Measurements from ENCODE around the gene MT4. TPM values are rescaled to one million over a fixed set of nuclear protein-coding genes. Genes with fewer than 3 reads are reported as not detected.

The MT4 gene
- total RNA-seq, 1 donor from 2014 or later: not detected

Other genes with a start within 250 kb of the MT4 start
- gene AMFR, start 139.5 kb upstream of the MT4 start, total RNA-seq: 244 and 318 TPM in 2 replicates
- gene NUDT21, start 113.7 kb upstream of the MT4 start, total RNA-seq: 102 and 147 TPM in 2 replicates
- 71.6 and 155 TPM in 2 replicates for gene OGFOD1, start 113.5 kb upstream of the MT4 start, total RNA-seq
- gene BBS2, start 45.0 kb upstream of the MT4 start, total RNA-seq: 40.6 and 52.2 TPM in 2 replicates
- not detected in 2 replicates for gene MT3, start 24.5 kb downstream of the MT4 start, total RNA-seq
- 21.3 and 82.5 TPM in 2 replicates for gene MT2A, start 43.5 kb downstream of the MT4 start, total RNA-seq
- gene MT1E, start 60.7 kb downstream of the MT4 start, total RNA-seq: 13.8 and 103 TPM in 2 replicates
- gene MT1M, start 67.6 kb downstream of the MT4 start, total RNA-seq: 0.34 and 0.98 TPM in 2 replicates
- gene MT1A, start 73.6 kb downstream of the MT4 start, total RNA-seq: 2.3 TPM in 1 of 2 replicates, not detected in the other
- not detected in 2 replicates for gene MT1B, start 86.8 kb downstream of the MT4 start, total RNA-seq
- 0.34 and 0.93 TPM in 2 replicates for gene MT1F, start 92.9 kb downstream of the MT4 start, total RNA-seq
- not detected in 2 replicates for gene MT1G, start 103.0 kb downstream of the MT4 start, total RNA-seq
- not detected in 2 replicates for gene MT1H, start 104.7 kb downstream of the MT4 start, total RNA-seq
- 12.2 and 22.3 TPM in 2 replicates for gene MT1X, start 117.4 kb downstream of the MT4 start, total RNA-seq
- gene NUP93, start 165.1 kb downstream of the MT4 start, total RNA-seq: 59.7 and 98.4 TPM in 2 replicates